ENCODE results near the gene ASPSCR1. TPM values are rescaled to one million over a fixed set of nuclear protein-coding genes. Genes with fewer than 3 reads are reported as not detected.

ASPSCR1 gene
- total and polyA plus RNA-seq, 2 of the 4 experiments (the other 2 are of a cell fraction), result 7.2 to 17.2 TPM

DNA sequence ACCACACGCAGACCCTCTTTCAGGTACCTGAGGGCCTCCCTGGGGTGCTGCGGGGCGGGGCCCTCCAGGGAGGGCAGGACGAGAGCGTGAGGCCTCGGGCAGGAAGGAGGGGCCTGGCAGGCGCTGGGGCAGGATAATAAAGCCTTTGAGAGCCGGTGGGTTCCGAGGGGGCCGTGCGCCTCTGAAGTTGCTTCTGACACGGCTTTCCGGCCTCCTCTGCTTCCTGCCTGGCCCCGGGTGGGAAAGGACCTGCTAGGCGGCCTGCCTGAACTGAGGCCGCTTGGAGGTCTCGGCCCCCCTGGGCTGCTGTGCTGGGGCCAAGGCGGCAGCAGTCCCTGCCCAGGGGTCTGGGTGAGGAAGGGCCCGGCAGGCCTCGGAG, 34.8 kb downstream of the ASPSCR1 start:
- POLR2A ChIA-PET (ENCODE audit: unreplicated experiment), result no interaction called here
- H3K4ac ChIP-seq (ENCODE audit: low read depth, low read length), result no peak overlapping the region

More for the DNA sequence above, 34.8 kb downstream of the ASPSCR1 start:
- no TSS peak for BruUV-seq (replicated peaks)
- Histone ChIP-seq H2BK5ac (ENCODE audit: low read depth, low read length, poor library complexity, severe bottlenecking) (no peak overlapping the region), H3K9ac (ENCODE audit: low read depth, low read length) (no peak overlapping the region), H4K5ac (ENCODE audit: low read depth, low read length) (no peak overlapping the region), H3K14ac (replicated peaks; ENCODE audit: low read depth, low read length) (no peak overlapping the region), H3K23ac (ENCODE audit: low read depth, low read length) (no peak overlapping the region), H3K79me1 (ENCODE audit: low read depth in 1 of 2, low read length in 2 of 2) (no peaks in the 10 kb centered on the region), H3K4me2 (ENCODE audit: low read depth, low read length) (no peak overlapping the region), H3K9me3 (ENCODE audit: control insufficient read depth, insufficient read depth, low read length) (no peaks in the 10 kb centered on the region), H3K27me3 (ENCODE audit: control insufficient read depth, insufficient read depth, low read length) (no peaks in the 10 kb centered on the region), H2AFZ (replicated peaks; ENCODE audit: low read length, poor library complexity) (no peak overlapping the region), H2AK9ac (replicated peaks; ENCODE audit: low read depth, low read length, poor library complexity) (no peak overlapping the region), H3K36me3 (ENCODE audit: control insufficient read depth, insufficient read depth, low read length) (peaks cover 3% of the 10 kb centered on the region; the same call in 1 of the 2 replicates), H4K8ac (ENCODE audit: low read depth in 2 of 2, low read length in 2 of 2) (no peak overlapping the region), H4K91ac (ENCODE audit: insufficient read depth, low read depth, low read length) (no peak overlapping the region), H3K9me1 (ENCODE audit: insufficient read depth, low read length) (no peaks in the 10 kb centered on the region), H2BK20ac (ENCODE audit: low read depth, low read length) (no peak overlapping the region), H4K20me1 (ENCODE audit: insufficient read depth, low read length) (no peaks in the 10 kb centered on the region; the same call in 1 of the 2 replicates), H3K27ac (ENCODE audit: insufficient read depth, low read length) (no peak overlapping the region), H3K56ac (ENCODE audit: extremely low read depth, insufficient read depth, low read length) (no peak overlapping the region), H3K18ac (ENCODE audit: low read depth, low read length) (no peak overlapping the region), H3K4me3 (ENCODE audit: insufficient read depth, low read depth, low read length) (no peak overlapping the region), H2BK15ac (ENCODE audit: low read depth, low read length) (no peak overlapping the region), H2AK5ac (ENCODE audit: low read depth, low read length) (no peak overlapping the region), H3K4me1 (ENCODE audit: control insufficient read depth, insufficient read depth, low read length) (no peaks in the 10 kb centered on the region), H2BK120ac (ENCODE audit: low read depth, low read length) (no peak overlapping the region)
- DNase-seq (no peak), ATAC-seq (ENCODE audit: low read depth) (no peak)
- in situ Hi-C loops (cut with MboI; ENCODE audit: low sequenced_read_pairs), result no loop called here
- CTCF ChIA-PET, result interaction anchor here (0.5 to 1.3 kb wide), 2 partner anchors 53 to 124 kb away, joined by 3 to 4 read pairs; no protein-coding TSS in a partner anchor
- TF ChIP-seq NFE2L2 (IDR thresholded peaks at IDR 0.05; ENCODE audit: low read depth, low read length), result no peak
- no peak for TF ChIP-seq CHD1 (IDR thresholded peaks at IDR 0.05; ENCODE audit: low read depth, low read length)
- TF ChIP-seq, protein P1, sequence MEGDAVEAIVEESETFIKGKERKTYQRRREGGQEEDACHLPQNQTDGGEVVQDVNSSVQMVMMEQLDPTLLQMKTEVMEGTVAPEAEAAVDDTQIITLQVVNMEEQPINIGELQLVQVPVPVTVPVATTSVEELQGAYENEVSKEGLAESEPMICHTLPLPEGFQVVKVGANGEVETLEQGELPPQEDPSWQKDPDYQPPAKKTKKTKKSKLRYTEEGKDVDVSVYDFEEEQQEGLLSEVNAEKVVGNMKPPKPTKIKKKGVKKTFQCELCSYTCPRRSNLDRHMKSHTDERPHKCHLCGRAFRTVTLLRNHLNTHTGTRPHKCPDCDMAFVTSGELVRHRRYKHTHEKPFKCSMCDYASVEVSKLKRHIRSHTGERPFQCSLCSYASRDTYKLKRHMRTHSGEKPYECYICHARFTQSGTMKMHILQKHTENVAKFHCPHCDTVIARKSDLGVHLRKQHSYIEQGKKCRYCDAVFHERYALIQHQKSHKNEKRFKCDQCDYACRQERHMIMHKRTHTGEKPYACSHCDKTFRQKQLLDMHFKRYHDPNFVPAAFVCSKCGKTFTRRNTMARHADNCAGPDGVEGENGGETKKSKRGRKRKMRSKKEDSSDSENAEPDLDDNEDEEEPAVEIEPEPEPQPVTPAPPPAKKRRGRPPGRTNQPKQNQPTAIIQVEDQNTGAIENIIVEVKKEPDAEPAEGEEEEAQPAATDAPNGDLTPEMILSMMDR (conservative IDR thresholded peaks at IDR 0.05; ENCODE audit: low read depth, low read length), result no peak
- TF ChIP-seq CEBPB (IDR thresholded peaks at IDR 0.05; ENCODE audit: low read depth, low read length), result no peak
- no peak for TF ChIP-seq MAFK (IDR thresholded peaks at IDR 0.05; ENCODE audit: low read depth, low read length)
- TF ChIP-seq, protein P2, sequence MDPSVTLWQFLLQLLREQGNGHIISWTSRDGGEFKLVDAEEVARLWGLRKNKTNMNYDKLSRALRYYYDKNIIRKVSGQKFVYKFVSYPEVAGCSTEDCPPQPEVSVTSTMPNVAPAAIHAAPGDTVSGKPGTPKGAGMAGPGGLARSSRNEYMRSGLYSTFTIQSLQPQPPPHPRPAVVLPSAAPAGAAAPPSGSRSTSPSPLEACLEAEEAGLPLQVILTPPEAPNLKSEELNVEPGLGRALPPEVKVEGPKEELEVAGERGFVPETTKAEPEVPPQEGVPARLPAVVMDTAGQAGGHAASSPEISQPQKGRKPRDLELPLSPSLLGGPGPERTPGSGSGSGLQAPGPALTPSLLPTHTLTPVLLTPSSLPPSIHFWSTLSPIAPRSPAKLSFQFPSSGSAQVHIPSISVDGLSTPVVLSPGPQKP (IDR thresholded peaks at IDR 0.05; ENCODE audit: borderline replicate concordance, low read depth, low read length), result no peak
- TF ChIP-seq MXI1 (IDR thresholded peaks at IDR 0.05; ENCODE audit: borderline replicate concordance, low read depth, low read length), result no peak
- no peak for TF ChIP-seq FOS (IDR thresholded peaks at IDR 0.05; ENCODE audit: low read depth, low read length)
- no peak for TF ChIP-seq POLR2A (IDR thresholded peaks at IDR 0.05; ENCODE audit: low read depth, low read length)
- TF ChIP-seq, protein P3, sequence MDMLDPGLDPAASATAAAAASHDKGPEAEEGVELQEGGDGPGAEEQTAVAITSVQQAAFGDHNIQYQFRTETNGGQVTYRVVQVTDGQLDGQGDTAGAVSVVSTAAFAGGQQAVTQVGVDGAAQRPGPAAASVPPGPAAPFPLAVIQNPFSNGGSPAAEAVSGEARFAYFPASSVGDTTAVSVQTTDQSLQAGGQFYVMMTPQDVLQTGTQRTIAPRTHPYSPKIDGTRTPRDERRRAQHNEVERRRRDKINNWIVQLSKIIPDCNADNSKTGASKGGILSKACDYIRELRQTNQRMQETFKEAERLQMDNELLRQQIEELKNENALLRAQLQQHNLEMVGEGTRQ (IDR thresholded peaks at IDR 0.05; ENCODE audit: low read depth, low read length), result no peak
- TF ChIP-seq RFX5 (IDR thresholded peaks at IDR 0.05; ENCODE audit: low read depth, low read length), result no peak
- TF ChIP-seq RCOR1 (IDR thresholded peaks at IDR 0.05; ENCODE audit: insufficient replicate concordance, low read length), result no peak
- TF ChIP-seq BHLHE40 (IDR thresholded peaks at IDR 0.05; ENCODE audit: low read depth, low read length), result no peak
- no peak for TF ChIP-seq SMC3 (IDR thresholded peaks at IDR 0.05; ENCODE audit: low read depth, low read length)
- TF ChIP-seq RAD21 (IDR thresholded peaks at IDR 0.05; ENCODE audit: low read length), result no peak
- TF ChIP-seq MAZ (IDR thresholded peaks at IDR 0.05; ENCODE audit: borderline replicate concordance, low read depth, low read length), result no peak
- intact Hi-C loops (cut with micrococcal nuclease), result no loop called here
- 74% methylated on average over 15 of the region's 20 CpGs; no CpG with 5 or more reads in 1 of the 2 experiments for WGBS, 2 experiments (ENCODE audit: extremely low coverage in 2 of 2, insufficient read length in 1 of 2)
- dilution Hi-C loops (cut with HindIII; ENCODE audit: low sequenced_read_pairs, unreplicated experiment), result no loop called here
